ENCODE measurements around the gene RPUSD2.

Gene RPUSD2

GRCh38 chr15:40603935-40604334, 34.8 kb downstream of the RPUSD2 start:
- H3K4me3 ChIP-seq (ENCODE audit: low read depth, low read length): no peak overlapping the region
- DNase-seq (ENCODE audit: low read depth): no peak
- no peak for TF ChIP-seq CTCF (IDR thresholded peaks at IDR 0.05; ENCODE audit: low read depth, low read length, missing control alignments)

GRCh38 chr15:40613080-40613479, 44.0 kb downstream of the RPUSD2 start:
- no peak overlapping the region for H3K4me3 ChIP-seq (ENCODE audit: low read depth, low read length)
- DNase-seq (ENCODE audit: low read depth): no peak
- TF ChIP-seq CTCF (IDR thresholded peaks at IDR 0.05; ENCODE audit: low read depth, low read length, missing control alignments): no peak

- no peak for TF ChIP-seq CTCF (IDR thresholded peaks at IDR 0.05; ENCODE audit: low read depth, low read length, missing control alignments)
- no peak overlapping the region for H3K4me3 ChIP-seq (ENCODE audit: low read depth, low read length)
- no peak for DNase-seq (ENCODE audit: low read depth)
Measured at GRCh38 chr15:40618023-40618422, 48.9 kb downstream of the RPUSD2 start.

- TF ChIP-seq CTCF (IDR thresholded peaks at IDR 0.05; ENCODE audit: low read depth, low read length, missing control alignments): no peak
- H3K4me3 ChIP-seq (ENCODE audit: low read depth, low read length): no peak overlapping the region
- no peak for DNase-seq (ENCODE audit: low read depth)
Measured at GRCh38 chr15:40618906-40619305, 49.8 kb downstream of the RPUSD2 start.

- no peak for DNase-seq (ENCODE audit: low read depth)
- H3K4me3 ChIP-seq (ENCODE audit: low read depth, low read length): no peak overlapping the region
- TF ChIP-seq CTCF (IDR thresholded peaks at IDR 0.05; ENCODE audit: low read depth, low read length, missing control alignments): no peak
Measured at GRCh38 chr15:40623361-40623760, 54.3 kb downstream of the RPUSD2 start.
